Mucosa of stomach (tissue), 1 donor: ENCODE measurements around the gene PPFIBP2.

Source experiments
- H3K27me3 ChIP-seq: one replicate; pipeline ENCODE4 v1.7.0; 2013; ENCODE audit warnings: mild to moderate bottlenecking, low read length; ENCODE audit not compliant: control insufficient read depth, insufficient read depth
- H3K36me3 ChIP-seq: one replicate; pipeline ENCODE4 v1.7.0; 2013; ENCODE audit warnings: low read length; ENCODE audit not compliant: control insufficient read depth, insufficient read depth
- H3K4me1 ChIP-seq: one replicate; pipeline ENCODE4 v1.7.0; 2013; ENCODE audit warnings: mild to moderate bottlenecking, low read length; ENCODE audit not compliant: control insufficient read depth, insufficient read depth
- H3K4me3 ChIP-seq: one replicate; pipeline ENCODE4 v1.7.0; 2013; ENCODE audit warnings: low read length
- H3K9ac ChIP-seq: one replicate; pipeline ENCODE4 v1.7.0; 2013; ENCODE audit warnings: mild to moderate bottlenecking, low read length, moderate library complexity
- H3K9me3 ChIP-seq: one replicate; pipeline ENCODE4 v1.7.0; 2013; ENCODE audit warnings: mild to moderate bottlenecking, low read length, moderate library complexity; ENCODE audit not compliant: control insufficient read depth
- donor health status: Pancreatic carcinoma.

Gene PPFIBP2

GRCh38 chr11:7590529-7590928 lies 76.7 kb downstream of the PPFIBP2 start:
- Histone ChIP-seq H3K27me3 (no peaks in the 10 kb centered on the region), H3K9ac (no peak overlapping the region), H3K4me3 (no peak overlapping the region), H3K9me3 (no peaks in the 10 kb centered on the region), H3K36me3 (no peaks in the 10 kb centered on the region), H3K4me1 (peaks cover 18% of the 10 kb centered on the region)

- Histone ChIP-seq H3K36me3 (no peaks in the 10 kb centered on the region), H3K4me3 (no peak overlapping the region), H3K4me1 (peaks cover 18% of the 10 kb centered on the region), H3K9me3 (no peaks in the 10 kb centered on the region), H3K9ac (no peak overlapping the region), H3K27me3 (no peaks in the 10 kb centered on the region)
Observed at GRCh38 chr11:7591107-7591894, 77.5 kb downstream of the PPFIBP2 start.

GRCh38 chr11:7591987-7592386 lies 78.2 kb downstream of the PPFIBP2 start:
- no peaks in the 10 kb centered on the region for H3K36me3 ChIP-seq
- no peaks in the 10 kb centered on the region for H3K27me3 ChIP-seq
- H3K4me3 ChIP-seq = no peak overlapping the region
- no peaks in the 10 kb centered on the region for H3K9me3 ChIP-seq
- H3K9ac ChIP-seq = no peak overlapping the region
- H3K4me1 ChIP-seq = peaks cover 20% of the 10 kb centered on the region

- Histone ChIP-seq H3K4me3 (no peak overlapping the region), H3K36me3 (no peaks in the 10 kb centered on the region), H3K27me3 (no peaks in the 10 kb centered on the region), H3K9me3 (no peaks in the 10 kb centered on the region), H3K4me1 (peaks cover 20% of the 10 kb centered on the region), H3K9ac (no peak overlapping the region)
Observed at GRCh38 chr11:7592711-7593110, 78.9 kb downstream of the PPFIBP2 start.

GRCh38 chr11:7593481-7593880 lies 79.7 kb downstream of the PPFIBP2 start:
- Histone ChIP-seq H3K9ac (no peak overlapping the region), H3K4me1 (peaks cover 18% of the 10 kb centered on the region), H3K27me3 (no peaks in the 10 kb centered on the region), H3K9me3 (no peaks in the 10 kb centered on the region), H3K36me3 (no peaks in the 10 kb centered on the region), H3K4me3 (no peak overlapping the region)

- Histone ChIP-seq H3K27me3 (no peaks in the 10 kb centered on the region), H3K4me1 (peaks cover 31% of the 10 kb centered on the region), H3K4me3 (no peak overlapping the region), H3K9ac (no peak overlapping the region), H3K9me3 (no peaks in the 10 kb centered on the region), H3K36me3 (no peaks in the 10 kb centered on the region)
Observed at GRCh38 chr11:7595016-7595866, 81.4 kb downstream of the PPFIBP2 start.

GRCh38 chr11:7595951-7596350 lies 82.2 kb downstream of the PPFIBP2 start:
- no peaks in the 10 kb centered on the region for H3K36me3 ChIP-seq
- H3K9ac ChIP-seq = no peak overlapping the region
- H3K4me1 ChIP-seq = peaks cover 38% of the 10 kb centered on the region

GRCh38 chr11:7596975-7597391 lies 83.2 kb downstream of the PPFIBP2 start:
- no peaks in the 10 kb centered on the region for H3K36me3 ChIP-seq

More at GRCh38 chr11:7595951-7596350, 82.2 kb downstream of the PPFIBP2 start:
- Histone ChIP-seq H3K9me3 (no peaks in the 10 kb centered on the region), H3K27me3 (no peaks in the 10 kb centered on the region), H3K4me3 (no peak overlapping the region)

GRCh38 chr11:7597620-7598019 lies 83.8 kb downstream of the PPFIBP2 start:
- Histone ChIP-seq H3K27me3 (no peaks in the 10 kb centered on the region), H3K4me1 (peaks cover 42% of the 10 kb centered on the region), H3K9me3 (no peaks in the 10 kb centered on the region), H3K36me3 (no peaks in the 10 kb centered on the region), H3K9ac (peak overlapping the region; percentile 38), H3K4me3 (peak overlapping the region; percentile 43)

More at GRCh38 chr11:7596975-7597391, 83.2 kb downstream of the PPFIBP2 start:
- Histone ChIP-seq H3K27me3 (no peaks in the 10 kb centered on the region), H3K4me3 (peak overlapping the region; percentile 43), H3K9ac (peak overlapping the region; percentile 38), H3K9me3 (no peaks in the 10 kb centered on the region), H3K4me1 (peaks cover 37% of the 10 kb centered on the region)

- Histone ChIP-seq H3K36me3 (peaks cover 3% of the 10 kb centered on the region), H3K4me3 (no peak overlapping the region), H3K27me3 (no peaks in the 10 kb centered on the region), H3K9me3 (no peaks in the 10 kb centered on the region), H3K4me1 (peaks cover 58% of the 10 kb centered on the region), H3K9ac (no peak overlapping the region)
Observed at GRCh38 chr11:7599209-7599608, 85.4 kb downstream of the PPFIBP2 start.

GRCh38 chr11:7600205-7600775 lies 86.5 kb downstream of the PPFIBP2 start:
- Histone ChIP-seq H3K4me1 (peaks cover 69% of the 10 kb centered on the region), H3K27me3 (no peaks in the 10 kb centered on the region), H3K9ac (no peak overlapping the region), H3K36me3 (peaks cover 3% of the 10 kb centered on the region), H3K9me3 (no peaks in the 10 kb centered on the region), H3K4me3 (no peak overlapping the region)
